HG03175 (cell line): Measurements from ENCODE around the gene PARD3.
"Not testable (repeated sequence)": the region's sequence is repeated elsewhere in the genome, so short reads cannot be mapped to it uniquely, and the experiment has no call there.

Experiments used
- ATAC-seq: cut with Tn5 transposase; IDR thresholded peaks from one replicate; pipeline ENCODE4 v1.9.1; 2021; ENCODE audit warnings: mild to moderate bottlenecking, moderate library complexity; ENCODE audit not compliant: unreplicated experiment

The PARD3 gene

GRCh38 chr10:34076443-34076842 is 738.7 kb downstream of the PARD3 start:
- ATAC-seq: no peak

- ATAC-seq: no peak
Observed at GRCh38 chr10:34075254-34075926, 739.7 kb downstream of the PARD3 start.

GRCh38 chr10:34074051-34074450 is 741.0 kb downstream of the PARD3 start:
- no peak for ATAC-seq

- ATAC-seq: not testable (repeated sequence)
Observed at GRCh38 chr10:34067741-34068140, 747.4 kb downstream of the PARD3 start.

GRCh38 chr10:34063592-34063991 is 751.5 kb downstream of the PARD3 start:
- ATAC-seq: no peak

GRCh38 chr10:34061841-34062240 is 753.3 kb downstream of the PARD3 start:
- ATAC-seq: no peak
